ENCODE measurements around the gene AZU1.
"Not testable (repeated sequence)": the region's sequence is repeated elsewhere in the genome, so short reads cannot be mapped to it uniquely, and the experiment has no call there.

Gene AZU1

DNA sequence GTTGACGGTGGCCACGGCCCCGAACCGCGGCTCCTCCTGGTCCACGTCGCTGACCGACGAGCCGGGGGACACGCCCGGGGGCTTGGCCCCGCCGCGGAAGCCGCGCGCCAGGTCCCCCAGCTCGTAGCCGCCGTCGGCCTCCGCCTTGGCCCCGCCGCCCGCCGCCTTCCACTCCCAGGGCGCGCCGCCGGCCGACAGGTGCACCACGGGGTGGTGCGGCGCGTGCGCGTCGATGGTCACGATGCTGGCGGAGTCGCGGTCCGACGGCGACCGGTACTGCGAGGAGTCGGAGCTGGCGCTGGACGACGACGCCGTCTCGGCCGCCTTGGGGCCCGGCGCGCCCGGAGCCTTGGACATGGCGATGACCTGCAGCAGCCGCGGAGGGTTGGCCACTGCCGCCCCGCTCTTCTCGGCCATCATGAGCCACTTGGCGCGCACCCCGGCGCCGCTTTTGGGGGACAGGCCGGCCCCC lies 14.9 kb upstream of the AZU1 start:
- peaks cover 65% of the 10 kb centered on the region for H3K36me3 ChIP-seq (ENCODE audit: insufficient read depth, low read length)
- no peak overlapping the region for H3K4me3 ChIP-seq (ENCODE audit: low read length)
- H3K27ac ChIP-seq (ENCODE audit: low read depth, low read length) = no peak overlapping the region
- no peaks in the 10 kb centered on the region for H3K27me3 ChIP-seq (ENCODE audit: insufficient read depth, low read length)
- no peak overlapping the region for H3K9ac ChIP-seq (ENCODE audit: low read depth, low read length)
- whole genome bisulfite sequencing = 95% methylated on average over 72 of the region's 72 CpGs
- no peaks in the 10 kb centered on the region for H3K4me1 ChIP-seq (ENCODE audit: insufficient read depth, low read length)
- H3K9me3 ChIP-seq (ENCODE audit: insufficient read depth, low read depth, low read length) = no peaks in the 10 kb centered on the region

GRCh38 chr19:813219-814151 lies 14.2 kb upstream of the AZU1 start:
- no peak overlapping the region for H3K4me3 ChIP-seq (ENCODE audit: low read length)
- no peaks in the 10 kb centered on the region for H3K9me3 ChIP-seq (ENCODE audit: insufficient read depth, low read depth, low read length)
- no peak overlapping the region for H3K27ac ChIP-seq (ENCODE audit: low read depth, low read length)
- no peaks in the 10 kb centered on the region for H3K27me3 ChIP-seq (ENCODE audit: insufficient read depth, low read length)
- H3K4me1 ChIP-seq (ENCODE audit: insufficient read depth, low read length) = no peaks in the 10 kb centered on the region
- WGBS = 96% methylated on average over 87 of the region's 87 CpGs
- peaks cover 59% of the 10 kb centered on the region for H3K36me3 ChIP-seq (ENCODE audit: insufficient read depth, low read length)
- no peak overlapping the region for H3K9ac ChIP-seq (ENCODE audit: low read depth, low read length)

- Histone ChIP-seq H3K36me3 (ENCODE audit: insufficient read depth, low read length) (peaks cover 50% of the 10 kb centered on the region), H3K9ac (ENCODE audit: low read depth, low read length) (no peak overlapping the region), H3K27me3 (ENCODE audit: insufficient read depth, low read length) (no peaks in the 10 kb centered on the region), H3K4me3 (ENCODE audit: low read length) (no peak overlapping the region), H3K9me3 (ENCODE audit: insufficient read depth, low read depth, low read length) (no peaks in the 10 kb centered on the region), H3K4me1 (ENCODE audit: insufficient read depth, low read length) (no peaks in the 10 kb centered on the region), H3K27ac (ENCODE audit: low read depth, low read length) (no peak overlapping the region)
- 93% methylated on average over 49 of the region's 49 CpGs for WGBS
These were observed 13.2 kb upstream of the AZU1 start for GRCh38 chr19:814152-815078.

GRCh38 chr19:815079-815774 lies 12.4 kb upstream of the AZU1 start:
- Histone ChIP-seq H3K9me3 (ENCODE audit: insufficient read depth, low read depth, low read length) (no peaks in the 10 kb centered on the region), H3K27ac (ENCODE audit: low read depth, low read length) (no peak overlapping the region), H3K9ac (ENCODE audit: low read depth, low read length) (no peak overlapping the region), H3K4me1 (ENCODE audit: insufficient read depth, low read length) (no peaks in the 10 kb centered on the region), H3K4me3 (ENCODE audit: low read length) (no peak overlapping the region), H3K27me3 (ENCODE audit: insufficient read depth, low read length) (no peaks in the 10 kb centered on the region), H3K36me3 (ENCODE audit: insufficient read depth, low read length) (peaks cover 42% of the 10 kb centered on the region)
- 96% methylated on average over 47 of the region's 47 CpGs for WGBS

DNA sequence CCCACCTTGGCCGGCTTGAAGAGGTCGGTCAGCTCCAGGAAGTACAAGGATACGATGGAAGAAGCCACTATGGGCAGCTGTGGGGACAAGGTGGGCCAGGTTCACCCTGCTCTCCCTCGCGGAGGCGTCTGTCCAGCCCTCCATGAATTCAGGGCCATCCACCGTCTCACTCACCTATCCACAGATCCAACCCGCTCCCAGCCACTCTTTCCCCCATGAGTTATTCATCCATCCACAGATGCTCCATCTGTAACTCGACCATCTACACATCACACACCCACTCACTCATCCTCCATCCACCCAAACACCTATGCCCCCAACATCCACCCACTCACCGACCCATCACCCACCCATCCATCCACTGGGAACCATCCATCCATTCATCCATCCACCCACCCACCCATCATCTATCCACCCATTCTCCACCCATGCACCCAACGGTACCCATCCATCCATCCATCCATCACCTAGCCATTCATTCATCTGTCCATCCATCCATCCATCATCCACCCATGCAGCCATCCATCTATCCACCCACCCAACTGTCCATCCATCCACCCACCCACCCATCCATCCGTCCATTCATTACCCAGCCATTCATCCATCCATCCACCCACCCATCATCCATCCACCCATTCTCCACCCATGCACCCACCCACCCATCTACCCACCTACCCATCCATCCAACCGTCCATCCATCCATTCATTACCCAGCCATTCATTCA lies 11.7 kb upstream of the AZU1 start:
- 93% methylated on average over 13 of the region's 13 CpGs for WGBS
- Histone ChIP-seq H3K36me3 (ENCODE audit: insufficient read depth, low read length) (peaks cover 35% of the 10 kb centered on the region), H3K4me1 (ENCODE audit: insufficient read depth, low read length) (no peaks in the 10 kb centered on the region), H3K27ac (ENCODE audit: low read depth, low read length) (no peak overlapping the region), H3K4me3 (ENCODE audit: low read length) (no peak overlapping the region), H3K9me3 (ENCODE audit: insufficient read depth, low read depth, low read length) (no peaks in the 10 kb centered on the region), H3K9ac (ENCODE audit: low read depth, low read length) (no peak overlapping the region), H3K27me3 (ENCODE audit: insufficient read depth, low read length) (no peaks in the 10 kb centered on the region)

DNA sequence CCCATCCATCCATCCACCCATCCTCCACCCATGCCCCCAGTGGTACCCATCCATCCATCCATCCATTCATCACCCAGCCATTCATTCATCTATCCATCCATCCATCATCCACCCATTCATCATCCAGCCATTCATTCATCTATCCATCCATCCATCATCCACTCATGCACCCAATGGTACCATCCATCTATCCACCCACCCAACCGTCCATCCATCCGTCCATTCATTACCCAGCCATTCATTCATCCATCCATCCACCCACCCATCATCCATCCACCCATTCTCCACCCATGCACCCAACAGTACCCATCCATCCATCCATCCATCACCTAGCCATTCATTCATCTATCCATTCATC lies 11.2 kb upstream of the AZU1 start:
- H3K4me1 ChIP-seq (ENCODE audit: insufficient read depth, low read length) = no peaks in the 10 kb centered on the region
- no peaks in the 10 kb centered on the region for H3K27me3 ChIP-seq (ENCODE audit: insufficient read depth, low read length)
- no peak overlapping the region for H3K27ac ChIP-seq (ENCODE audit: low read depth, low read length)
- 92% methylated on average over 2 of the region's 2 CpGs for WGBS
- H3K9me3 ChIP-seq (ENCODE audit: insufficient read depth, low read depth, low read length) = no peaks in the 10 kb centered on the region
- no peak overlapping the region for H3K9ac ChIP-seq (ENCODE audit: low read depth, low read length)
- H3K4me3 ChIP-seq (ENCODE audit: low read length) = no peak overlapping the region
- H3K36me3 ChIP-seq (ENCODE audit: insufficient read depth, low read length) = peaks cover 30% of the 10 kb centered on the region

DNA sequence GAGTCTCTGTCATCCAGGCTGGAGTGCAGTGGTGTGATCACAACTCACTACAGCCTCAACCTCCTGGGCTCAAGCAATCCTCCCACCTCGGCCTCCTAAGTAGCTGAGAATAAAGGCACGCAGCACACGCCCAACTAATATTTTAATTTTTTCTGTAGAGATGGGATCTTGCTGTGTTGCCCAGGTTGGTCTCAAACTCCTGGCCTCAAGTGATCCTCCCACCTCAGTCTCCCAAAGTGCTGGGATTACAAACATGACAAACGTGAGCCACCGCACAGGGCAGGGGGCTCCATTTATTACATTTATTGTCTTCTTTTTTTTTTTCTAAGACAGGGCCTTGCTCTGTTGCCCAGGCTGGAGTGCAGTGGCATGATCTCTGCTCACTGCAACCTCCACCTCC lies 7.4 kb upstream of the AZU1 start:
- H3K27ac ChIP-seq (ENCODE audit: low read depth, low read length); H3K27me3 ChIP-seq (ENCODE audit: insufficient read depth, low read length); H3K4me1 ChIP-seq (ENCODE audit: insufficient read depth, low read length); H3K4me3 ChIP-seq (ENCODE audit: low read length); H3K9me3 ChIP-seq (ENCODE audit: insufficient read depth, low read depth, low read length); H3K9ac ChIP-seq (ENCODE audit: low read depth, low read length): not testable (repeated sequence)
- peaks cover 15% of the 10 kb centered on the region; the same call in 1 of the 2 replicates for H3K36me3 ChIP-seq (ENCODE audit: insufficient read depth, low read length)
- WGBS = 96% methylated on average over 5 of the region's 5 CpGs

DNA sequence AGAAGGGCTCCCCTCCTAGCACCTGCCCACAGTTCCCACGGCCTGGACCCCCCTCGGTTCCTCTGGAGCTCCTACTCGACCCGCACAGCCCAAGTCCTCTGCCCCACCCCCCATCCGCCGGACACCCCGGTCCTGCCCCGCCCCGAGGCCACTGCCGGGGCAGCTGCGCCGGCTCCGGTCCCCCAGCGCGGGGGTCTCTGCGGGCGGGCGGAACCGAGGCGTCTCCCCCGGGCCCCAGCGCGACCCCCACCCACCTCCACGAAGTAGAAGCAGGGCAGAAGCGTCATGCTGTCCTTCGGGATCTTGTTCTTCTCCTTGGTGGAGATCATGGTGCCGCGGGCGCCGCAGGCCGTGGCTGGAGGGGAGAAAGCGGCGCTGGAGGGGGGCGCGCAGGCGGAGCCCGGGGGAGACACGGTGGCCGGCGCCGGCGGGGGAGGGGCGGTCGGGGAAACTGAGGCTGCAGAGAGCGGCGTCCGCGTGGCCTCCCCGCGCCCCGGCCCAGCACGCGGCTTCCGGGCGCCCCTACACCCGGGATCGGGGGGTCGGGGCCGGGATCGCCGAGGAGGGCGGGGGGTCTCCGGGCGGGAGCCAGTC lies 6.3 kb upstream of the AZU1 start:
- peaks cover 5% of the 10 kb centered on the region; the same call in 1 of the 2 replicates for H3K4me1 ChIP-seq (ENCODE audit: insufficient read depth, low read length)
- H3K27me3 ChIP-seq (ENCODE audit: insufficient read depth, low read length) = no peaks in the 10 kb centered on the region
- peak overlapping the region; percentile 61 for H3K4me3 ChIP-seq (ENCODE audit: low read length)
- peak overlapping the region; percentile 55 for H3K27ac ChIP-seq (ENCODE audit: low read depth, low read length)
- H3K9ac ChIP-seq (ENCODE audit: low read depth, low read length) = peak overlapping the region; percentile 69
- under 1% methylated on average over 64 of the region's 64 CpGs for WGBS
- H3K36me3 ChIP-seq (ENCODE audit: insufficient read depth, low read length) = peaks cover 8% of the 10 kb centered on the region; the same call in 1 of the 2 replicates
- no peaks in the 10 kb centered on the region for H3K9me3 ChIP-seq (ENCODE audit: insufficient read depth, low read depth, low read length)

- Histone ChIP-seq H3K9me3 (ENCODE audit: insufficient read depth, low read depth, low read length) (no peaks in the 10 kb centered on the region), H3K36me3 (ENCODE audit: insufficient read depth, low read length) (peaks cover 6% of the 10 kb centered on the region; the same call in 1 of the 2 replicates), H3K4me3 (ENCODE audit: low read length) (peak within 1 kb of the TSS; percentile 61), H3K27me3 (ENCODE audit: insufficient read depth, low read length) (no peaks in the 10 kb centered on the region), H3K4me1 (ENCODE audit: insufficient read depth, low read length) (peaks cover 5% of the 10 kb centered on the region; the same call in 1 of the 2 replicates), H3K9ac (ENCODE audit: low read depth, low read length) (peak within 1 kb of the TSS; percentile 69), H3K27ac (ENCODE audit: low read depth, low read length) (peak within 1 kb of the TSS; percentile 55)
- 1% methylated on average over 61 of the region's 86 CpGs for WGBS
These were observed 5.7 kb upstream of the AZU1 start, which contains the start of gene PLPPR3 for GRCh38 chr19:821825-822503. Gene PLPPR3 (minus strand): TSS chr19:821955. CDS start chr19:821559, 396 bp downstream.
